ENCODE results near the gene RPP14.

DNA sequence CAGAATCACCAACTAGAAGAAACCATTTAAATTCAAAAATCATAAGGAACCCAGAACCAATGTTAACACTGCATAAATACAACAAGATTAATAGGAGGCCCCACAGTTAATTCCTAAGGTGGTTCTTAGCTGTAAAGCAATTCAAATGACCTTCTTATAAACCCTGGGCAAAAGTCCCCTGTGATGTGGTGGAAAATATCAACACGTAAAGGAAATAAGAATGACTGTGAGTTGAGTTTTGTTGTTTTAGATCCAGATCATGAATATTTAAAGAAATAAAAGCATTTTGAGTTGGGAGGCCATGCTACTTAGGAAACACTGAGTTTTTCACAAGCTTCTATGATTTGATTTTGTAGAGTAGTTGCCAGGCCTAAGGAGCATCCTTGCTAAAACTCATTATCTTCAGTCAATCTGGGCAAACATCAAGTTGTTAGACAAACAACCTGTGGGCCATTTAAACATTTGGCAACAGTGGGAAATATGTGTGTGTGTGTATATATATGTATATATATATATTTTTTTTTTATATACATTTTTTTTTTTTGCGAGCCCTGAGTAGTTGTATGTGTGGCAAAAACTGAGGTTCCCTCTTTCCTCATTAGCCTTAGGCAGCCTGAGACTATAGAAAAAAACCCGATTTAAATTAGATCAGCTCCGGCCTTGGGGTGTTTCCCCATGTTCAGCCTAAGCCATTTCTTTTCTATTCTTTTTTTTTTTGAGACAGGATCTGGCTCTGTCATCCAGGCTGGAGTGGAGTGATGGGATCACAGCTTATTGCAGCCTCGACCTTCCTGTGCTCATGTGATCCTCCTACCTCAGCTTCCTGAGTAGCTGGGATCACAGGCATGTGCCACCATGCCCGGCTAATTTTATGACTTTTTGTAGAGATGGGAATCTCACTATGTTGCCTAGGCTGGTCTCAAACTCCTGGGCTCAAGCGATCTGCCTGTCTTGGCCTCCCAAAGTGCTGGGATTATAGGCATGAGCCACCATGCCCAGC is 18.6 kb downstream of the RPP14 start:
- TF ChIP-seq CTCF (IDR thresholded peaks at IDR 0.05; ENCODE audit: insufficient read depth, low read length): no peak
- TF ChIP-seq REST (IDR thresholded peaks at IDR 0.05; ENCODE audit: insufficient replicate concordance, low read depth): no peak
- no peak for TF ChIP-seq GABPA (IDR thresholded peaks at IDR 0.05; ENCODE audit: low read depth)
- no peak for TF ChIP-seq POLR2AphosphoS5 (IDR thresholded peaks at IDR 0.05; ENCODE audit: low read depth)
- TF ChIP-seq SPI1 (IDR thresholded peaks at IDR 0.05; ENCODE audit: borderline replicate concordance, low read depth): no peak

Data from HL-60 (cell line).